ENCODE data around the gene PARP16. TPM values are rescaled to one million over a fixed set of nuclear protein-coding genes. Genes with fewer than 3 reads are reported as not detected.

PARP16 gene
- total and polyA plus RNA-seq, 9 of the 15 experiments (the other 6 are each of a cell fraction or from before 2014, with no cell fraction given) = 3.0 to 9.9 (median 5.8) TPM

DNA sequence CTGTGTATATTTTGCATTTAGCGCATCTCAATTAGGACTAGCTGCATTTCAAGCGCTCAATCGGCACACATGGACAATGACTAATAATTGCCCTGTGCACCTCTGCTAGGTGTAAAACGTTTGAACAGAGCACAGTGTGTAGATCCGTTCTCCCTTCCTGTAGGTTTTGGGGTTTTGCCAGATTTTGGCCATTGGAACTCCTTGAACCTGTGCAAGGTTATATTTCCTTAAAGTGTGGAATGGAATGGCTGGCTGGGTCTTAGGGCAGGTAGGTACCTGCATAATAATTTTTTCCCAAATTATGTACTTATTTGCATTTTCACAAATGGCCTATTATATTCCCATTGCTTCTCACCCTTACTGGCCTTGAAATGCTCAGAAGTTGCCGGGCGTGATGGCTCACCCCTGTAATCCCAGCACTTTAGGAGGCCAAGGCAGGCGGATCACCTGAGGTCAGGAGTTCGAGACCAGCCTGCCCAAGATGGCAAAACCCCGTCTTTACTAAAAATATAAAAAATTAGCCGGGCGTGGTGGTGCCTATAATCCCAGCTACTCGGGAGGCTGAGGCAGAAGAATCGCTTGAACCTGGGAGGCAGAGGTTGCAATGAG lies 18.6 kb upstream of the PARP16 start (continued):
- TF ChIP-seq NR4A1 (CRISPR knock-in tag; IDR thresholded peaks at IDR 0.05) (no peak), NR4A1 (tag; IDR thresholded peaks at IDR 0.05) (no peak), ZZZ3 (IDR thresholded peaks at IDR 0.05) (no peak), JUND (IDR thresholded peaks at IDR 0.05; ENCODE audit: borderline replicate concordance, low read depth, low read length) (no peak), JUND (tag; IDR thresholded peaks at IDR 0.05; ENCODE audit: borderline replicate concordance, low read depth, low read length) (0 out of 3 replicates have a peak, but pooled peaks have one; percentile 32)
- TF ChIP-seq, protein P1, sequence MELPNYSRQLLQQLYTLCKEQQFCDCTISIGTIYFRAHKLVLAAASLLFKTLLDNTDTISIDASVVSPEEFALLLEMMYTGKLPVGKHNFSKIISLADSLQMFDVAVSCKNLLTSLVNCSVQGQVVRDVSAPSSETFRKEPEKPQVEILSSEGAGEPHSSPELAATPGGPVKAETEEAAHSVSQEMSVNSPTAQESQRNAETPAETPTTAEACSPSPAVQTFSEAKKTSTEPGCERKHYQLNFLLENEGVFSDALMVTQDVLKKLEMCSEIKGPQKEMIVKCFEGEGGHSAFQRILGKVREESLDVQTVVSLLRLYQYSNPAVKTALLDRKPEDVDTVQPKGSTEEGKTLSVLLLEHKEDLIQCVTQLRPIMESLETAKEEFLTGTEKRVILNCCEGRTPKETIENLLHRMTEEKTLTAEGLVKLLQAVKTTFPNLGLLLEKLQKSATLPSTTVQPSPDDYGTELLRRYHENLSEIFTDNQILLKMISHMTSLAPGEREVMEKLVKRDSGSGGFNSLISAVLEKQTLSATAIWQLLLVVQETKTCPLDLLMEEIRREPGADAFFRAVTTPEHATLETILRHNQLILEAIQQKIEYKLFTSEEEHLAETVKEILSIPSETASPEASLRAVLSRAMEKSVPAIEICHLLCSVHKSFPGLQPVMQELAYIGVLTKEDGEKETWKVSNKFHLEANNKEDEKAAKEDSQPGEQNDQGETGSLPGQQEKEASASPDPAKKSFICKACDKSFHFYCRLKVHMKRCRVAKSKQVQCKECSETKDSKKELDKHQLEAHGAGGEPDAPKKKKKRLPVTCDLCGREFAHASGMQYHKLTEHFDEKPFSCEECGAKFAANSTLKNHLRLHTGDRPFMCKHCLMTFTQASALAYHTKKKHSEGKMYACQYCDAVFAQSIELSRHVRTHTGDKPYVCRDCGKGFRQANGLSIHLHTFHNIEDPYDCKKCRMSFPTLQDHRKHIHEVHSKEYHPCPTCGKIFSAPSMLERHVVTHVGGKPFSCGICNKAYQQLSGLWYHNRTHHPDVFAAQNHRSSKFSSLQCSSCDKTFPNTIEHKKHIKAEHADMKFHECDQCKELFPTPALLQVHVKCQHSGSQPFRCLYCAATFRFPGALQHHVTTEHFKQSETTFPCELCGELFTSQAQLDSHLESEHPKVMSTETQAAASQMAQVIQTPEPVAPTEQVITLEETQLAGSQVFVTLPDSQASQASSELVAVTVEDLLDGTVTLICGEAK (IDR thresholded peaks at IDR 0.05) = peak; percentile 48; the same call in 1 of the 2 replicates
- TF ChIP-seq, protein P1 (CRISPR knock-in tag; IDR thresholded peaks at IDR 0.05) = no peak
- TF ChIP-seq, protein P2, sequence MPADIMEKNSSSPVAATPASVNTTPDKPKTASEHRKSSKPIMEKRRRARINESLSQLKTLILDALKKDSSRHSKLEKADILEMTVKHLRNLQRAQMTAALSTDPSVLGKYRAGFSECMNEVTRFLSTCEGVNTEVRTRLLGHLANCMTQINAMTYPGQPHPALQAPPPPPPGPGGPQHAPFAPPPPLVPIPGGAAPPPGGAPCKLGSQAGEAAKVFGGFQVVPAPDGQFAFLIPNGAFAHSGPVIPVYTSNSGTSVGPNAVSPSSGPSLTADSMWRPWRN (IDR thresholded peaks at IDR 0.05; ENCODE audit: low read depth) = no peak
- TF ChIP-seq, protein P3, sequence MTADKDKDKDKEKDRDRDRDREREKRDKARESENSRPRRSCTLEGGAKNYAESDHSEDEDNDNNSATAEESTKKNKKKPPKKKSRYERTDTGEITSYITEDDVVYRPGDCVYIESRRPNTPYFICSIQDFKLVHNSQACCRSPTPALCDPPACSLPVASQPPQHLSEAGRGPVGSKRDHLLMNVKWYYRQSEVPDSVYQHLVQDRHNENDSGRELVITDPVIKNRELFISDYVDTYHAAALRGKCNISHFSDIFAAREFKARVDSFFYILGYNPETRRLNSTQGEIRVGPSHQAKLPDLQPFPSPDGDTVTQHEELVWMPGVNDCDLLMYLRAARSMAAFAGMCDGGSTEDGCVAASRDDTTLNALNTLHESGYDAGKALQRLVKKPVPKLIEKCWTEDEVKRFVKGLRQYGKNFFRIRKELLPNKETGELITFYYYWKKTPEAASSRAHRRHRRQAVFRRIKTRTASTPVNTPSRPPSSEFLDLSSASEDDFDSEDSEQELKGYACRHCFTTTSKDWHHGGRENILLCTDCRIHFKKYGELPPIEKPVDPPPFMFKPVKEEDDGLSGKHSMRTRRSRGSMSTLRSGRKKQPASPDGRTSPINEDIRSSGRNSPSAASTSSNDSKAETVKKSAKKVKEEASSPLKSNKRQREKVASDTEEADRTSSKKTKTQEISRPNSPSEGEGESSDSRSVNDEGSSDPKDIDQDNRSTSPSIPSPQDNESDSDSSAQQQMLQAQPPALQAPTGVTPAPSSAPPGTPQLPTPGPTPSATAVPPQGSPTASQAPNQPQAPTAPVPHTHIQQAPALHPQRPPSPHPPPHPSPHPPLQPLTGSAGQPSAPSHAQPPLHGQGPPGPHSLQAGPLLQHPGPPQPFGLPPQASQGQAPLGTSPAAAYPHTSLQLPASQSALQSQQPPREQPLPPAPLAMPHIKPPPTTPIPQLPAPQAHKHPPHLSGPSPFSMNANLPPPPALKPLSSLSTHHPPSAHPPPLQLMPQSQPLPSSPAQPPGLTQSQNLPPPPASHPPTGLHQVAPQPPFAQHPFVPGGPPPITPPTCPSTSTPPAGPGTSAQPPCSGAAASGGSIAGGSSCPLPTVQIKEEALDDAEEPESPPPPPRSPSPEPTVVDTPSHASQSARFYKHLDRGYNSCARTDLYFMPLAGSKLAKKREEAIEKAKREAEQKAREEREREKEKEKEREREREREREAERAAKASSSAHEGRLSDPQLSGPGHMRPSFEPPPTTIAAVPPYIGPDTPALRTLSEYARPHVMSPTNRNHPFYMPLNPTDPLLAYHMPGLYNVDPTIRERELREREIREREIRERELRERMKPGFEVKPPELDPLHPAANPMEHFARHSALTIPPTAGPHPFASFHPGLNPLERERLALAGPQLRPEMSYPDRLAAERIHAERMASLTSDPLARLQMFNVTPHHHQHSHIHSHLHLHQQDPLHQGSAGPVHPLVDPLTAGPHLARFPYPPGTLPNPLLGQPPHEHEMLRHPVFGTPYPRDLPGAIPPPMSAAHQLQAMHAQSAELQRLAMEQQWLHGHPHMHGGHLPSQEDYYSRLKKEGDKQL (CRISPR knock-in tag; IDR thresholded peaks at IDR 0.05; ENCODE audit: borderline replicate concordance) = no peak
- TF ChIP-seq, protein P4, sequence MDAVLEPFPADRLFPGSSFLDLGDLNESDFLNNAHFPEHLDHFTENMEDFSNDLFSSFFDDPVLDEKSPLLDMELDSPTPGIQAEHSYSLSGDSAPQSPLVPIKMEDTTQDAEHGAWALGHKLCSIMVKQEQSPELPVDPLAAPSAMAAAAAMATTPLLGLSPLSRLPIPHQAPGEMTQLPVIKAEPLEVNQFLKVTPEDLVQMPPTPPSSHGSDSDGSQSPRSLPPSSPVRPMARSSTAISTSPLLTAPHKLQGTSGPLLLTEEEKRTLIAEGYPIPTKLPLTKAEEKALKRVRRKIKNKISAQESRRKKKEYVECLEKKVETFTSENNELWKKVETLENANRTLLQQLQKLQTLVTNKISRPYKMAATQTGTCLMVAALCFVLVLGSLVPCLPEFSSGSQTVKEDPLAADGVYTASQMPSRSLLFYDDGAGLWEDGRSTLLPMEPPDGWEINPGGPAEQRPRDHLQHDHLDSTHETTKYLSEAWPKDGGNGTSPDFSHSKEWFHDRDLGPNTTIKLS (IDR thresholded peaks at IDR 0.05; ENCODE audit: borderline replicate concordance, low read depth) = 0 out of 2 replicates have a peak, but pooled peaks have one; percentile 13

Measured in K562 (cell line).